Suprapubic skin (tissue), 3 donors: ENCODE results near the gene DTNA.

Source experiments
- EP300 ChIP-seq: sonication (generic); formaldehyde crosslinking; IDR thresholded peaks from one replicate; pipeline ENCODE4 v1.6.1; 2017; ENCODE audit warnings: antibody characterized with exemption
- TF ChIP-seq, protein P1 (sequence below), 2 donors: fragments of 200-600 bp in 1 of 2; fragments of 450-650 bp in 1 of 2; sonication (generic) in 1 of 2; IDR thresholded peaks; one replicate each; pipeline ENCODE4 v1.5.1; 2016 to 2019; ENCODE audit warnings: antibody characterized with exemption in 2 of 2, mild to moderate bottlenecking in 1 of 2, moderate library complexity in 1 of 2

- no peak for TF ChIP-seq EP300
- TF ChIP-seq, protein P1, sequence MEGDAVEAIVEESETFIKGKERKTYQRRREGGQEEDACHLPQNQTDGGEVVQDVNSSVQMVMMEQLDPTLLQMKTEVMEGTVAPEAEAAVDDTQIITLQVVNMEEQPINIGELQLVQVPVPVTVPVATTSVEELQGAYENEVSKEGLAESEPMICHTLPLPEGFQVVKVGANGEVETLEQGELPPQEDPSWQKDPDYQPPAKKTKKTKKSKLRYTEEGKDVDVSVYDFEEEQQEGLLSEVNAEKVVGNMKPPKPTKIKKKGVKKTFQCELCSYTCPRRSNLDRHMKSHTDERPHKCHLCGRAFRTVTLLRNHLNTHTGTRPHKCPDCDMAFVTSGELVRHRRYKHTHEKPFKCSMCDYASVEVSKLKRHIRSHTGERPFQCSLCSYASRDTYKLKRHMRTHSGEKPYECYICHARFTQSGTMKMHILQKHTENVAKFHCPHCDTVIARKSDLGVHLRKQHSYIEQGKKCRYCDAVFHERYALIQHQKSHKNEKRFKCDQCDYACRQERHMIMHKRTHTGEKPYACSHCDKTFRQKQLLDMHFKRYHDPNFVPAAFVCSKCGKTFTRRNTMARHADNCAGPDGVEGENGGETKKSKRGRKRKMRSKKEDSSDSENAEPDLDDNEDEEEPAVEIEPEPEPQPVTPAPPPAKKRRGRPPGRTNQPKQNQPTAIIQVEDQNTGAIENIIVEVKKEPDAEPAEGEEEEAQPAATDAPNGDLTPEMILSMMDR (IDR thresholded peaks at IDR 0.05) = no peak
These were observed 44.2 kb downstream of the DTNA start for GRCh38 chr18:34754300-34754699.
